SJCRH30 (cell line): ENCODE results near the gene GLP1R. TPM values are rescaled to one million over a fixed set of nuclear protein-coding genes. Genes with fewer than 3 reads are reported as not detected.

ENCODE experiments used
- DNase-seq, 2 experiments: peaks; one replicate each; pipeline ENCODE4 v3.0.0-alpha.2; 2015 to 2020
- H3K27ac ChIP-seq: fragments of 250-450 bp; sonication (Bioruptor Pico); 2 replicates; pipeline ENCODE4 v1.5.1; 2020; ENCODE audit warnings: mild to moderate bottlenecking, moderate library complexity
- H3K27me3 ChIP-seq: fragments of 250-450 bp; sonication (Bioruptor Pico); 2 replicates; pipeline ENCODE4 v1.5.1; 2020; ENCODE audit warnings: mild to moderate bottlenecking, moderate library complexity
- H3K36me3 ChIP-seq: fragments of 250-450 bp; sonication (Bioruptor Pico); 2 replicates; pipeline ENCODE4 v1.5.1; 2020; ENCODE audit warnings: mild to moderate bottlenecking, moderate library complexity
- H3K4me1 ChIP-seq: fragments of 250-450 bp; sonication (Bioruptor Pico); 2 replicates; pipeline ENCODE4 v1.5.1; 2020; ENCODE audit warnings: mild to moderate bottlenecking, moderate library complexity
- H3K4me3 ChIP-seq: fragments of 250-450 bp; sonication (Bioruptor Pico); 2 replicates; pipeline ENCODE4 v1.5.1; 2020; ENCODE audit warnings: mild to moderate bottlenecking, moderate library complexity
- H3K9me3 ChIP-seq: fragments of 250-450 bp; sonication (Bioruptor Pico); replicated peaks from 2 replicates; pipeline ENCODE4 v1.5.1; 2020; ENCODE audit warnings: mild to moderate bottlenecking, moderate library complexity
- total RNA-seq: library from RNA; depleted of rRNA; stranded (reverse); fragments of >200 nt; shearing (Covaris generic); gene quantifications from 2 replicates; pipeline ENCODE4 v1.2.3, GENCODE V29; 2014; rRNA removed

GLP1R gene
- total RNA-seq: not detected in 2 replicates

- Histone ChIP-seq H3K9me3 (no peaks in the 10 kb centered on the region), H3K27ac (no peak within 1 kb of the TSS), H3K4me3 (no peak within 1 kb of the TSS), H3K36me3 (no peaks in the 10 kb centered on the region), H3K4me1 (no peaks in the 10 kb centered on the region), H3K27me3 (no peaks in the 10 kb centered on the region)
- no peak for DNase-seq
These were observed at the start of gene GLP1R for GRCh38 chr6:39048481-39049399. GLP1R (plus strand) TSS chr6:39048781; CDS start chr6:39048841, 60 bp downstream.

- Histone ChIP-seq H3K36me3 (no peaks in the 10 kb centered on the region), H3K27me3 (peaks cover 6% of the 10 kb centered on the region), H3K4me1 (no peaks in the 10 kb centered on the region), H3K4me3 (no peak overlapping the region), H3K9me3 (no peaks in the 10 kb centered on the region), H3K27ac (no peak overlapping the region)
- DNase-seq: peak; percentile 9 to 27
These were observed 45.5 kb upstream of the GLP1R start for GRCh38 chr6:39003072-39003471.

- no peaks in the 10 kb centered on the region for H3K4me1 ChIP-seq
- DNase-seq: no peak
These were observed 45.1 kb upstream of the GLP1R start for GRCh38 chr6:39003492-39003891.

GRCh38 chr6:39004801-39005200 lies 43.8 kb upstream of the GLP1R start:
- Histone ChIP-seq H3K9me3 (no peaks in the 10 kb centered on the region), H3K27me3 (peaks cover 6% of the 10 kb centered on the region), H3K4me3 (no peak overlapping the region), H3K4me1 (no peaks in the 10 kb centered on the region), H3K36me3 (no peaks in the 10 kb centered on the region), H3K27ac (no peak overlapping the region)
- no peak for DNase-seq

More at GRCh38 chr6:39003492-39003891, 45.1 kb upstream of the GLP1R start:
- H3K4me3 ChIP-seq: no peak overlapping the region
- no peaks in the 10 kb centered on the region for H3K9me3 ChIP-seq
- no peak overlapping the region for H3K27ac ChIP-seq
- H3K36me3 ChIP-seq: no peaks in the 10 kb centered on the region
- peaks cover 6% of the 10 kb centered on the region for H3K27me3 ChIP-seq

GRCh38 chr6:39005774-39006173 lies 42.8 kb upstream of the GLP1R start:
- Histone ChIP-seq H3K4me3 (no peak overlapping the region), H3K4me1 (no peaks in the 10 kb centered on the region), H3K9me3 (no peaks in the 10 kb centered on the region), H3K27ac (no peak overlapping the region), H3K27me3 (peaks cover 6% of the 10 kb centered on the region), H3K36me3 (no peaks in the 10 kb centered on the region)
- no peak for DNase-seq

- no peaks in the 10 kb centered on the region for H3K36me3 ChIP-seq
- no peak overlapping the region for H3K27ac ChIP-seq
- H3K4me1 ChIP-seq: no peaks in the 10 kb centered on the region
- no peak overlapping the region for H3K4me3 ChIP-seq
- no peaks in the 10 kb centered on the region for H3K9me3 ChIP-seq
- H3K27me3 ChIP-seq: peaks cover 5% of the 10 kb centered on the region
- DNase-seq: no peak
These were observed 41.0 kb upstream of the GLP1R start for GRCh38 chr6:39007575-39007974.

GRCh38 chr6:39008737-39009136 lies 39.8 kb upstream of the GLP1R start:
- Histone ChIP-seq H3K4me3 (no peak overlapping the region), H3K36me3 (no peaks in the 10 kb centered on the region), H3K27ac (no peak overlapping the region), H3K9me3 (no peaks in the 10 kb centered on the region), H3K4me1 (no peaks in the 10 kb centered on the region), H3K27me3 (peaks cover 6% of the 10 kb centered on the region; the same call in 1 of the 2 replicates)
- DNase-seq: no peak

- peaks cover 6% of the 10 kb centered on the region; the same call in 1 of the 2 replicates for H3K27me3 ChIP-seq
- DNase-seq: no peak
- no peak overlapping the region for H3K4me3 ChIP-seq
- no peaks in the 10 kb centered on the region for H3K36me3 ChIP-seq
- H3K27ac ChIP-seq: no peak overlapping the region
- H3K9me3 ChIP-seq: no peaks in the 10 kb centered on the region
- no peaks in the 10 kb centered on the region for H3K4me1 ChIP-seq
These were observed 39.1 kb upstream of the GLP1R start for GRCh38 chr6:39009476-39009875.

GRCh38 chr6:39016839-39017546 lies 31.6 kb upstream of the GLP1R start:
- Histone ChIP-seq H3K27me3 (peaks cover 10% of the 10 kb centered on the region; the same call in 1 of the 2 replicates), H3K4me1 (no peaks in the 10 kb centered on the region), H3K36me3 (no peaks in the 10 kb centered on the region), H3K27ac (no peak overlapping the region), H3K4me3 (no peak overlapping the region), H3K9me3 (no peaks in the 10 kb centered on the region)
- no peak for DNase-seq

- Histone ChIP-seq H3K9me3 (no peaks in the 10 kb centered on the region), H3K27me3 (peaks cover 9% of the 10 kb centered on the region; the same call in 1 of the 2 replicates), H3K36me3 (no peaks in the 10 kb centered on the region), H3K4me3 (no peak overlapping the region), H3K4me1 (no peaks in the 10 kb centered on the region), H3K27ac (no peak overlapping the region)
- DNase-seq: no peak
These were observed 31.1 kb upstream of the GLP1R start for GRCh38 chr6:39017547-39017880.

- no peaks in the 10 kb centered on the region for H3K9me3 ChIP-seq
- no peaks in the 10 kb centered on the region for H3K4me1 ChIP-seq
- no peak overlapping the region for H3K4me3 ChIP-seq
- no peak for DNase-seq
- no peaks in the 10 kb centered on the region for H3K36me3 ChIP-seq
- H3K27me3 ChIP-seq: 0 out of 2 replicates have a peak, but pooled peaks cover 4% of the 10 kb centered on the region
- no peak overlapping the region for H3K27ac ChIP-seq
These were observed 30.5 kb upstream of the GLP1R start for GRCh38 chr6:39018103-39018502.

GRCh38 chr6:39020136-39020535 lies 28.4 kb upstream of the GLP1R start:
- Histone ChIP-seq H3K4me1 (no peaks in the 10 kb centered on the region), H3K27ac (no peak overlapping the region), H3K9me3 (no peaks in the 10 kb centered on the region), H3K36me3 (no peaks in the 10 kb centered on the region), H3K27me3 (peaks cover 10% of the 10 kb centered on the region), H3K4me3 (no peak overlapping the region)
- no peak for DNase-seq

- peaks cover 17% of the 10 kb centered on the region for H3K27me3 ChIP-seq
- no peak overlapping the region for H3K4me3 ChIP-seq
- H3K9me3 ChIP-seq: no peaks in the 10 kb centered on the region
- no peaks in the 10 kb centered on the region for H3K4me1 ChIP-seq
- DNase-seq: no peak
- no peaks in the 10 kb centered on the region for H3K36me3 ChIP-seq
- no peak overlapping the region for H3K27ac ChIP-seq
These were observed 27.5 kb upstream of the GLP1R start for GRCh38 chr6:39021041-39021440.

- no peak for DNase-seq
- Histone ChIP-seq H3K27ac (no peak overlapping the region), H3K36me3 (no peaks in the 10 kb centered on the region), H3K4me1 (no peaks in the 10 kb centered on the region), H3K27me3 (peaks cover 16% of the 10 kb centered on the region), H3K9me3 (no peaks in the 10 kb centered on the region), H3K4me3 (no peak overlapping the region)
These were observed 26.8 kb upstream of the GLP1R start for GRCh38 chr6:39021779-39022178.

- Histone ChIP-seq H3K27ac (no peak overlapping the region), H3K27me3 (peaks cover 14% of the 10 kb centered on the region), H3K4me1 (no peaks in the 10 kb centered on the region), H3K36me3 (no peaks in the 10 kb centered on the region), H3K4me3 (no peak overlapping the region), H3K9me3 (no peaks in the 10 kb centered on the region)
- DNase-seq: no peak
These were observed 22.4 kb upstream of the GLP1R start for GRCh38 chr6:39026175-39026574.
